Fibroblast of peridontal ligament (primary cell): ENCODE measurements around the gene DUS3L.
"Not testable (repeated sequence)": the region's sequence is repeated elsewhere in the genome, so short reads cannot be mapped to it uniquely, and the experiment has no call there.

Source experiments
- DNase-seq: peaks from one replicate; pipeline ENCODE4 v3.0.0-alpha.2; 2010; ENCODE audit errors: extremely low read depth

The DUS3L gene

GRCh38 chr19:5772416-5772815 is 18.5 kb downstream of the DUS3L start:
- DNase-seq: no peak

DNA sequence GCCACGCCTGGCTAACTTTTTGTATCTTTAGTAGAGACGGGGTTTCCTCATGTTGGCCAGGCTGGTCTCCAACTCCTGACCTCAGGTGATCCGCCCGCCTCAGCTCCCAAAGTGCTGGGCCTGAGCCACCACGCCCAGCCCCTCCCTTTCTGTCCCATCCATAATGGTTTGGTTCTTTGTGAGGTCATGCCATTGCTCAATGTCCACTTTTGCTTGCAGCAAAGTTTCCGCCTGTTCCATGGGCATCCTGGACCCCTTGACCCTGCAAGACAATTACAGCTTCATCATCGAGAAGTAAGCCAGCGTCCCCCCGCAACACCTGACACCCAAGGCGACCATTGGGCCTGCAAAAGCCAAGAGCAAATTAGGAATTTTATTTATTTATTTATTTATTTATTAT is 23.0 kb downstream of the DUS3L start:
- no peak for DNase-seq

DNA sequence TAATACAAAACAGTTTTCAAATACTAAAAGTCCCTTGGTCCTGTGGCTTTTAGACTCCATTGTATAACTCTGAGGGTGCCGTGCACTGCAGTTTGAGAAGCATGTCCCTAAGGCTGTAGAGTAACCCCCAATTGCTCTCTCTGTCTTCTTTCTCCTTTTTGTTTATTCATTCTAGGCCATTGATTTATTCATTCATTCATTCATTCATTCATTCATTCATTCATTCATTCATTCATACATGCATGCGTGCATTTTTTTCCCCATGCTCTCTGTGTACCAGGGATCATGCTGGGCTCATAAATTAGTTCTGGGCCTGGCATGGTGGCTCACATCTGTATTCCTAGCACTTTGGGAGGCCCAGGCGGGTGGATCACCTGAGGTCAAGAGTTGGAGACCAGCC is 25.7 kb downstream of the DUS3L start:
- no peak for DNase-seq

DNA sequence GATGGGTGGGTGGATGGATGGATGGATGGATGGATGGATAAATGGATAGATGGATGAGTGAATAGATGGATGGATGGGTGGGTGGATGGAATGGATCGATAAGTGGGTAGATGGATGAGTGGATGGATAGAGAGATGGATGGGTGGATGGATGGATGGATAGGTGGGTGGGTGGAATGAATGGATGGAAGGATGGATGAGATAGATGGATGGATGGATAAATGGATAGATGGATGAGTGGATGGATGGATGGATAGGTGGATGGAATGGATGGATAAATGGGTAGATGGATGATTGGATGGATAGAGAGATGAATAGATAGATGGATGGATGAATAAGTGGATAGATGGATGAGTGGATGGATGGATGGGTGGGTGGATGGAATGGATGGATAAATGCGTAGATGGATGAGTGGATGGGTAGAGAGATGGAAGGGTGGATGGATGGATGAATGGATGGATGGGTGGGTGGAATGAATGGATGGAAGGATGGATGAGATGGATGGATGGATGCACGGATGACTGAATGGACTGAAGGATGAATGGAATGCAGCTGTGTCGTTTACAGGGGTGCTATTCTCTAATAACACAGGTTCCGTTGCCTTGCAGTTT is 28.2 kb downstream of the DUS3L start:
- DNase-seq: no peak

GRCh38 chr19:5753743-5754142 is 37.2 kb downstream of the DUS3L start:
- DNase-seq: no peak

- DNase-seq: no peak
Measured at GRCh38 chr19:5751709-5752108, 39.3 kb downstream of the DUS3L start.

- no peak for DNase-seq
Measured at GRCh38 chr19:5749505-5749904, 41.5 kb downstream of the DUS3L start.

DNA sequence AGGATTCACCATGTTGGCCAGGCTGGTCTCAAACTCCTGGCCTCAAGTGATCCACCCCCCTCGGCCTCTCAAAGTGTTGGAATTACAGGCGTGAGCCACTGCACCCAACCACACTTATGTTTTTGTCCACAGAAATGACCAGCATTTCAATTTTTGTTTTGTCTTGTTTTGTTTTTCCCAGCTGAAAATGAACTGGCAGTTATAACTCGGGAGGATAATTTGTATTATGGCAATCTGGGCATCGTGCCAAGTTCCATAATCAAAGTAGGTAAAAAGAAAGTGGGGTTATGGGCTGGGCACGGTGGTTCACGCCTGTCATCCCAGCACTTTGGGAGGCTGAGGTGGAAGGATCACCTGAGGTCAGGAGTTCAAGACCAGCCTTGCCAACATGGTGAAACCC is 42.0 kb downstream of the DUS3L start:
- not testable (repeated sequence) for DNase-seq

- DNase-seq: not testable (repeated sequence)
Measured at GRCh38 chr19:5744999-5745398, 46.0 kb downstream of the DUS3L start.

- no peak for DNase-seq
Measured at GRCh38 chr19:5743630-5744029, 47.3 kb downstream of the DUS3L start.

DNA sequence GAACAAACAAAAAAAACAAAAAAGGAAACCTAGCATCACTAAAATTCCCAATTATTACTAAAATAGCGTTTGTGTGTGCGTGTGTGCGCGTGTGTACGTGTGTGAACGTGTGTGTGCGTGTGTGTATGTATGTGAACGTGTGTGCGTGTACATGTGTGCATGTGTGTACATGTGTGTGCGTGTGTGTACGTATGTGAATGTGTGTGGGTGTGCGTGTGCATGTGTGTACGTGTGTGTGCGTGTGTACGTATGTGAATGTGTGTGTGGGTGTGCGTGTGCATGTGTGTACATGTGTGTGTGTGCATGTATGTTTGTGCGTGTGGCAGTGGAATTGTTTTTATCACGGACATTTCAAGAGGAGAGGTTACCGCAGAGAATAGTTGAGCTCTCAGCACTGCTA is 48.9 kb downstream of the DUS3L start:
- no peak for DNase-seq

GRCh38 chr19:5738423-5738822 is 52.5 kb downstream of the DUS3L start:
- DNase-seq: no peak
